NCI-H2196 treated with DMSO at 0.1 percent for 48 hours (cell line): ENCODE results near the gene ABLIM2.

Experiments
- DNase-seq: peaks from one replicate; lab custom pipeline; 2025; ENCODE audit not compliant: unreplicated experiment; lab: John Stamatoyannopoulos, UW

Gene ABLIM2

DNA sequence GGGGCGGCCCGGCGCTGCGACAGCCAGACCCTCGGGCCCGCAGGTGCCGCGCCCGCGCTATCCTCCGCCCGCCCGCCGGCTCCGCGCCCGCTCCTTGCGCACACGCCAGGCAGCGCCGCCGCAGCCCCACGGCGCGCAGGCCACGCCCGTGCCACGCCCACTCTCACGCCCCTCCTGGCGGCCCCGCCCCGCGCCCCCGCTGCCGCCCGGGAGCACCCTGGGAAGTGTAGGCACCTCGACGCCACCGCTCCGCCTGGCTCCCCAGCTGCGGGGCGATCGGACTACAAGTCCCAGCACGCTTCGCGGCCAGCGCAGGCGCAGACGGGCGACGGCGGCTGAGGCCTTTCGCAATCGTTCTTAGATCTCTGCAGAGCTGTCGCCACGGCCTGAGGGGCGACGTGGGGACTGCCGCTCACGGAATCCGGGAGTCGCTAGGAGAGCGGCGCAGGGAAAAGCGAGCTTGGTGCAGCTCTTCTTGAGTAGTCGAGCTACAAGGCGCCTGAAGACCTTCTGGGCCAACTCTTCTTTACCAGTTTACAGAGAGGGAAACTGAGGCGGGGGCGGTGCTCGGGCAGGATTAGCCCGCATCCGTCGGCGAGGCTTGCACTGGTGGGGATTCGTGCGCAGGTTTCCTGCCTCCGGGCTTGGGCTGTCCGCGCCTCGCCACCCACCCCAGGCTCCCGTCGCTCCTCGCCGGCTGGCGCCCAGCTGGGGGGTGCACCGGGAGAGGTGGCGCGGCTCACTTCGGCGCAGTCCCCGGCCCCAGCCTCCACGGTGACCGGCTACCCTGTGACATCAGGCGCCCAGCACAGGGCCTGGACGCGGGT is at the start of gene ABLIM2:
ABLIM2 (minus strand) TSS at position 104 of the 827 bp plus-strand sequence. CDS start 124 bp downstream, outside the sequence.
- peak; percentile 94 for DNase-seq

DNA sequence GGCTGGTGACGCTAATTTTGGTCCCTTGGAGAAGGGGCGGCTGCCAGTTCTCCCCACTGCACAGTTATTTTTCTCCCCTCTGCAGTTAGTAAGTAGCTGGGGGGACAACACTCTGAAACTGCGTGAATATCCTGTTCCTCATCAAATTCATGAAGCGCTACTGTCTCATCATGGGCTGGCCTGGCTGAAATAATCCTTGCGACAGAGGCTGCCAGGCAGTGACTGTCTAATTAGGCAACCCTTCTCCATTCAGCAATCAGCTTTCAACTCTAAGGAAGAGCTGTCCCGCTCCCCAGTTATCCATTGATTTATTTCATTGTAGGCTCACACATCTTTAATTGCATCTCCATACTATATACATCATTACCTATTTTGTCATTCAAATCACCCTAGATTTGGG is 48.7 kb upstream of the ABLIM2 start:
- DNase-seq: no peak

DNA sequence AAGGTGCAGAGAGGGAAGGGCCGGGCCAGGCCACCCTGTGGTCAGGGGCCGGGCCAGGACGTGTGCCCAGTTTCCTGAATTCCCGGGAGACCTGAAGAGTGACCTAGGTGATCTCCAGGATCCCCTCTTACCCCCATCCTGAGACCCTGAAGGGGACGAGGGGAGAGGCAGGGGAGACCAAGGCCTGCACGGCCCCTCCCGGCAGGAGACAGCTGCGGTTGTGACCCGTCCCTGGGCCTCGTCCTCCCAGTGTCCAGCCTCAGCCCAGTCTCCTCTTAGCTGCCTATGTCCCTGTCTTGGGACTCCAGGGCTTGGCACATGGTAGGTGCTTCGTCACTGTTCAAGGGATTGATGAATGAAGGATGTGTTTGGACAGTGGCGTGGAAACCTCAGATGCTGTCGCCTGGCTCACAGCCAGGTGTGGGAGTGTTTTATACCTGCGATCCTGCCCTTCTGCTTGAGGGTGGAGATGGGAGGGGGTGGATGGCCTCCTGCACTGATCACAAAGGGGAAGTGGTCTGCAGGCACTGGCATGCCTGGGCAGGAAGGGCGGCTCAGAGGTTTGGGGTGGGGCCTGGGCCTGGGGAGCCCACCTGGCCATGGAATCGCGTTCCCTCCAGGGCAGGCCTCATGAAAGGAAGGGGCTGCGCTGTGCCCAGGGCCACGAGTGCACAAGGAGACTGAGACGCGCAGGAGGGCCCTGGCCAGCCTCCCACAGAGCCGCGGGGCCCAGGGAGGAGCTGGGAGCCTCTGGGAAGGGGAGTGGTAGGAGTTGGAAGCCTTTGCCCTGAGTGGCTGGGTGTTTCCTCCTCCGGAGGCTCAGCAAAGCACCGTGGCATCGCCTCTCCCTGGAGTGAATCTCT is 47.4 kb upstream of the ABLIM2 start:
- peak; percentile 40 for DNase-seq

DNA sequence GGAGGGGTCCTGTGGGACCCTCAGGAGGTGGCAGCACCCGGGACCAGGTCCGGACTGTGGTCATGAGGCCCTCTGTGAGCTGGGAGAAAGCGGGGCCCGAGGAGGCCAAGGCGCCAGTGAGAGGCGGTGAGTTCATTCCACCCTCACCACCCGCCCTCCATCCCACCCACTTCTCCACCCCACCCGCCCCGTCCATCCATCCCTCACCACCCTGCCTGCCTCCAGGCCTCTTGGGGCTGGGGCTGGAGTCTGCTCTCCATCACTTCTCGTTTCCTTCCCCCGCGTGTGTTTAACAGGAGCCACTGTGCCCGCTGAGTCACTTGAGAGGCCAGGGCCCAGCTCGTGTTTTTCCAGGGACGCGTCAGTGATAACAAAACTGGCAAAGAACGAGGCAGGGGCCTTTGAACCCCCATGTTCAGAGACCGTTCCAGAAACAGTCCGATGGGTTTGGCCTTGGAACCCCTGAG is 46.7 kb upstream of the ABLIM2 start:
- DNase-seq: no peak

DNA sequence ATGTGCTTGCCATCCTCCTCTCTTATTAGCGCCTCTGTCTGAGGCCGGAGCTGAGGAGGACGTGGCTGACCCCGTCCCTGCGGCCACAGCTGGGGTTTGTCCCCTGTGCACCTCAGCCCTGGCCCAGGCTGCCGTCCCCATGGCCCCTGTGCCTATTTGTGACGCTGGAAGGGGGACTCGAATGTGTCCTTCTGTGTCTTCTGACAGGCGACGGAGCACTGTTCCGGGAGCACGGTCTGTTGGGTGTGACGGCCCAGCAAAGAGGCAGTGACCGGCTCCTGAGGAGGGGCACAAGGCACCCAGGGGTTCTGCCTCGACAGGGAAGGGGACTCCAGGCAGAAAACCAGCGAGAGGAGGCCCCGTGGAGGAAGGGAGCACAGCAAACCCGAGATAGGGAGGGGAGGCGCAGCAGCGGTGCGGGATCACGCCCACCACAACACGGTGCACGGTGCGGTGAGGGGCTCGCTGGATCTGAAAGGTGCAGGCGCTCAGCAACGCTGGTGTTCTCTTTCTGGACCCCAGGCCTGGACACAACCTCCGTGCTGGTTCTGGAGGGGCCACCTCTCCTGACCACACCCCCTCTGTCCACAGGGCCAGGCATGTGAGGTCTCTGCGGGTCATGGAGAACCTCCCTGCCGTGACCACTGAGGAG is 46.1 kb upstream of the ABLIM2 start:
- DNase-seq: no peak

DNA sequence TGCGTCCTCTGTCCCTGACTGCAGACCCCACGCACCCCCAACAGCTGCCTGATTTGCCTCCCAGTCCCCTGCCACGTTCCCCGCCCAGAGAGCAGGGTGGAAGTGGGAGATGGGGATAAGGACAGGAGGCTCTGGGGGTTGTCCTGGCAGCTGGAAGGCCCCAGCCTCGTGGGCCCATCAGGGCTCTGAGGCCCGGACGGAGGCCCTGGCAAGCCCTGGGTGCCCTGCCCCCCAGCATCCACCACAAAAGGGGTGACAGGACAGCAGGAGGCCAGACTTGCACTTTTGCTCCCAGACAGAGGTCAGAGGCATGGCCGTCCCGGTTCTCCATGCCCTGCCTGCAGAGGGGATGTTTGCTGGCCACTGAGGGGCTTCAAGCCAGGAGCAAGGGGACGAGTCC is 45.2 kb upstream of the ABLIM2 start:
- no peak for DNase-seq

DNA sequence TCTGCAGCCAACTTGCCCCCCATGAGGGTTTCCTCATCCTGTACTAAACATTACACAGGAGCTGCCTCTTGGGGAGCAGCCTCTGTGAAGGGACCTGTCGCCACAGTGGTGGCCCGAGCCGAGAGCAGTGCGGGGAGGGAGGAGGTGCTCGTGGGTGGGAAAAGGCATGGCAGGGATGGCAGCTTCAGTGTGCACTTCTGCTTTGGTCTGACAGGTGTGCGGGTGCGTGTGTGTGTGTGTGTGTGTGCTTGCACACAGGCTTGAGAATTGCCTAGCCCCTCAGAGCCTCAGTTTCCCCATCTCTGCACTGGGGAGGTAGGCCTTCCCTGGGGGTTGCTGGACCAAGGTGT is 44.4 kb upstream of the ABLIM2 start:
- DNase-seq: no peak

DNA sequence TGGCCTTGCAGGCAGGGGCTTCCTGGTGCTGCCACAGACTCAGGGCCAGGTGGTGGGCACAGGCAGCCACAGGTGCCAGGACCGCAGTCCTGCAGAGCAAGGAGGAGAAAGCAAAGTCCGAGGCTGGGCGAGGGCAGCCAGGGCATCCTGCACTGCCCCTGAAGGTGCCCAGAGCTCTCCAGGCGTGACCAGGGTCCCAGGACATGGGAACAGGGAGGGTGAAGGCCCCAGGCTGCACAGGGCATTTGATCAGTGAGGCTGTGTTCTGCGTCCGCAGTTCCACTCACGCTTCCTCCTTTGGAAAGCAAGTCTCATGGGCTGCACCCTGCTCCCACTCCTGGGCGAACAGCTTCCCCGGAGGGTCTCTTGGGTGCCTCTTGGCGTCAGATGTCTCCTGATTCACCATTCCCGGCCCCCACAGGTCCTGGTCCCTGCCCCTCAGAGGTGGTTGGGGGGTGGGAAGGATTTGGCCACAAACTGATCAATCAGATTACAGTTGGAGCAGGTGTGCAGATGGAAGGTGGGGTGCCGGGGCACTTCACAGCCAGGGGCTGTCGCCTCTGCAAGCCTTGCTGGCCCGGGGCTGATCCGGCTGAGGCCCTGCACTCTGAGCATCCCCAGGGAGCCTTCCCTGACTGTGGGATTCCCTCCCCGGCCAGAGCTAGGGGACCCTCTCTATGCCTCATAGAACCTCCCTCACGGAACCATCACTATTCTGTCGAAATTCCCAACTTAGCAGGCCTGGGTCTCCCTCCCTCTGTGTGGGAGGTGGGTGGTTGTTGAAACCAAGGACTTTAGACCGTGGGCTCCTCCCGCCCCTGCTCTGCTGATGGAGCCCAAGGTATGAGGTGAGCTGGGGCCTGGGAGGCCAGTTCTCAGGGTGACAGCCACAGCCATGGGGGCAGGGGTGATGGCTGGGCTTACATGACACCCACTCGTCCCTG is 43.8 kb upstream of the ABLIM2 start:
- no peak for DNase-seq

DNA sequence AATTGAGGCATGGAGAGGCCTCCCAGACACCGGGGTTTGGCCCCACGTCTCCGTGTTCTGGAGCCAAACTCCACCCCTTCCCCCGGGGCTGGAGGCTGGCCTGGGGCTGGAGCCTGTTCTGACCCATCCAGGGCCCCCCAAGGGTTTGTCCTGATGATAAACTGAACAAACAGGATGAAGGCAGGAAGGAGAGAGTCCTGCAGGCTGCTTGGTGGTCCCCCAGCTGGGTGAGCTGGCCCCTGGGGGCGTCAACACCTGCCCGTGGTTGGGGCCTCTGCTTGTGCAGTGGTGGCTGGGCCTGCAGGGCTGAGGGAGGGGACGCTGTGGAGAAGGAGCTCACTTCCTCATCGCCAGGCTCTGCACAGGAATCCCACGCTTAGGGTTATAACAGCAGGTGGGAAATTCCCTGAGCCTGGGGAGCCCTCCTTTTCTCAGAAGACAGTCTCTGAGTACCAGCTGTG is 42.7 kb upstream of the ABLIM2 start:
- DNase-seq: no peak

DNA sequence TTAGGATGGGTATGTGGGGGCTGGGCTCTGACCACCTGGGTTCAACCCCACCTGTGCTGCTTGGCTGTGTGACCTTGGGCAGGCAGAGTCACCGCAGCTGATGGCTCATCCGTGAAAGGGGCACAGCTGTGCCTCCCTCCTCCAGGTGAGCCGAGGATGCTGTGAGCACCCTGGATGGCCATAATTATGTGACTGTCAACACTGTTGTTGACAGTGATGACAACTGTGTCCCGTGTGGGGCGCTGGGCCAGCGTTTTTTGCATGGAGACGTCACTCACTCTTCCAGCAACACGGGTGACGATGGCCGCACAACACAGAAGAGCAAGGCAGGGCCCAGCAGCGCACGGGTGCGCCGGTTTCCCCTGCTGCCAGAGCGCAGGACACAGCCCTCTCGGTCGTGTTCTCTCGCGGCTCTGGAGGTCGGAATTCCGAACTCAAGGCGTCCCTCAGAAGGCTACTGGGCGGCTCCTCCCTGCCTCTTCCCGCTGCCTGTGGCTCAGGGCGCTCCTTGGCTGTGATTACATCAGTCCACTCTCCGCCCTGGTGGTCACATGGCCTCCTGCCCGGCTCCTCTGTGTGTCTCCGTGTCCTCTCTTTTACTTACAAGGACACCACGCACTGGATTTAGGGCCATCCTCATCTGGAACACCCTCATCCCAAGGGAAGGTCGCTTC is 41.8 kb upstream of the ABLIM2 start:
- no peak for DNase-seq

DNA sequence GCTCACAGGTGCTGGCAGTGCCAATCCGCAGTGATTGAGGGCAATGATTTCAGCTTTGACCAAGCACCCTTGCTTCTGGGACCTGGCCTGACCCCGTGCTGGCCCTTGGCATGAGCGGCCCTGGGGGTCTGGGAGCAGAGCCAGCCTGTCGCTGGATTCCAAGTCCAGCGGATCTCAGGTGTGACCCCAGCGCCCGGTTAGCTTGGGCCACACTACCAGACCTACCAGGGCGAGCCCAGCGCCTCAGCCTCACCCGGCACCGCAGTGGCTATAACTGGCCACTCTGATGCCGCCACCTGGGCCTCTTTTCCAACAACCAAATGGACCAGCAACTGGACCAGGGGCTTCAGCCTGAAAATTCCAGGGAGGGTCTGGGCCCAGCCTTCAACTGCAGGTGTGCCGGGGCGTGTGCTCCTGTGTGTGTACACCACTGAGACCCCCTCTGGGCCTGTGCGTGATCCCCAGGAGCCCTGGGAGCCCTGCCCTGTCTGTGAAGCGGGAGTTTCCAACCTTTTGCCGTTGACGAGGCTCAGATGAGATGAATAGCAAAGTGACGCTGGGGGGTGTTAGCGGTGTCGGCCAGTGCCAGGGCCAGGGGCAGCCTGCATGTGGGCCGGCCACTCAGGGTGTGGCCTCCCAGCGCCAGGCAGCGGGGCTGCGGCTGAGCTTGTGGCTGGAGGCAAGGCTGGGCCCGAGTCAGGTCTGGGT is 41.1 kb upstream of the ABLIM2 start:
- no peak for DNase-seq

DNA sequence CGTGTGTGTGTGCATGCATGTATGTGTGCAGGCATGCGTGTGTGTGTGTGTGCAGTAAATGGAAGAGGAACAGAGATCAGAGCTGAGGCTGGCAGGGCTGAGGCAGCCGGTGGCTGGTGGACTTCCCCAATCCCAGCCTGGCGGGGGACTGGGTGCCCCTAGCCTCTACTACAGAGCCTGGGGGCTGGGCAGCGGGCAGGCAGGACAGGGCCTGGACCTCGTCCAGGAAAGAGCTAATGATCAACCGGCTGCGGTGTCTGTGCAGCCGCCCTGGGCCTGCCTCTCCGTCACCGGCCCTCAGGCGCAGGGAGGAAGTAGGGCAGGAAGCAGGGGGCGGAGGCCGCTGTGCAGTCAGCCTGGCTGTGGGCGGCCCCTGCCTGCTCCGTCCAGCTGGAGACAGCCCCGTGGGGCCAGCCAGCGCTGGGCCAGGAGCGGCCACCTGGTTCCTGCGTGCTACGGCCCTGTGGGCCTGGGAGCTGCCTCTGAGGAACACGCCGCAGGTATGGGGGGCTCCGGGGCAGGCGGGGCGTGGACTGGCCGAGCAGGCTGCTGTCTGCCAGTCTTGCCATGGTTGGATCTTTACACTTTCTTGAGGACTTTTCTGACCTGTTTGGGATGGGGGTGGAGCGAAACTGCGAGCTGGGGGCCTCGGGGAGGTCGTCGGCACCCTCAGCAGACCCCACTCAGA is 40.4 kb upstream of the ABLIM2 start, which contains the start of gene SH3TC1:
SH3TC1 (plus strand) TSS at position 385 of the 688 bp plus-strand sequence. CDS start 5,905 bp downstream, outside the sequence.
- peak; percentile 68 for DNase-seq

DNA sequence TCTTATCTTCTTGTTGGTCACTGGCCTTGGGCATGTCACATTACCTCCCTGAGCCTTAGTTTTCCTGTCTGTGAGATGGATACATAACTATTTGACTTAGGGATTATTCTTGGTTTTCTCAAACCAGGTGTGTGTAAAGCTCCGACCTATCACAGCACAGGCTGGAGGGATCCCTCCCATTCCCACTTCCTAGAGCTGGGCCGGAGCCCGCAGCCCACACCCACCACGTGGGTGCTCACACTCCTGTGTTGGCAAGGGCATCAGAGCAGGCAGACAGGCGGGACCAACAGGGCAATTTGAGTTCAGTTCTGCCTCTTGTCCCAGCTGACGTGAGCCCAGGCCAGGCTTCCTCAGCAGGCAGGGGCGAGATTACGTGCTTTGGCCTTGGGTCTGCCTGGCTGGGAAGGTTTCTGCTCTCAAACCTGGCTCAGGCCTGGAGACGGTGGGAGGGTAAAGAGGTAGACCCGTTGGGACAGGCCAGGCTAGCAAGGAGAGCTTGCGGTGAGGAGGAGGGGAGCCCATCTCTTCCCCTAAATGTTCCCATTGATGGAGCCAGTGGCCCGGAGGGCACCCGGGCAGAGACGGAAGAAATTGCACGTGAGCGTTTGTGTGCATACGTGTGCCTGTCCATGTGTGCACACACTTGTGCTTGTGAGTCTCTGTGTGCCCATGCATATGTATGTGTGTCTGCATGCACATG is 39.7 kb upstream of the ABLIM2 start:
- no peak for DNase-seq

DNA sequence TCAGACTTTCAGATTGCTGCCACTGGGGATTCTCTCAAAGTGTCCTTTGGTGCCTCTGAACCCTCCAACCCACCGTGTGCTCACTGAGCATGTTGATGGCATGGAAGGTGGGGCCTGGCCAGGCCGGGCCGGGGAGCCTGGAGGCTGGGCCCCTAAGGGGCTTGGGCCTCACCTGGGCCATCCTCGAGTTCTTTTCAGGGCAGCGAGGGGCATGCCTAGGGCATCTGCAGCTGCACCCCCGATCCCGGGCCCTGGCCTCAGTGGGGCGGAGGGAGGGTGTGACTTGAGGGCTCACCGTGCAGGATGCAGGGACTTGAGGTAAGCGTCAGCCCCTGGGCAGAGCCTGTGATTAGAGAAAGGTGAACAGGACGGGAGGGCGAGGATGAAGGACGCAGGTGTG is 38.9 kb upstream of the ABLIM2 start:
- DNase-seq: no peak

DNA sequence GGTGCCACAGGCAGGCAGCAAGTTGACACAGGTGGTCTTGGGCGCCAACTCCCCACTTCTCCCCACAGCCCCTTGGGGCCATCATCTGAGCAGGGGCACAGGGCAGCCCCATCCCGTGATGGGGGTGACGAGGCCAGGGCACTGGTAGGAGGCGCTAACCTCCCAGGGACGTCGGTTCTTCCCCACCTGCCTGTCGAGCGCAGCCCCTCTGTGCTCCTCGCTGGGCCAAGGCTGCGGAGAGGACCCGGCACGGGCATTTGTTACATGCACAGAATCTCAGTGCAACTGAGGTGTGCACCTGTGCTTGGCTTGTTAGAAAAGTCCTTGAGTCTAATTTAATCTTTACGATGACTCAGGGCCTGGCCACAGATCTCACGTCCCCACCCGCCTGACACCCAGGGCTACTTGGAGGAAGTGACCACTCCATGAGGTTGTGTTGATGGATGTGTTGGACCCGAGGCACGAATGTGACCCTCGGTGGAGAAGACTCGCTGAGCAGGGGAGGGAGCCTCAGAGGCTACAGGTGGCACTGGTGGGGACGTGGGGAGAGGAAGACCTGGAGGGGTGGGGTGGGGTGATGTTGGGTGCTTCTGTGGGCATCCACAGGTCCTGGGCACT is 37.3 kb upstream of the ABLIM2 start:
- no peak for DNase-seq

DNA sequence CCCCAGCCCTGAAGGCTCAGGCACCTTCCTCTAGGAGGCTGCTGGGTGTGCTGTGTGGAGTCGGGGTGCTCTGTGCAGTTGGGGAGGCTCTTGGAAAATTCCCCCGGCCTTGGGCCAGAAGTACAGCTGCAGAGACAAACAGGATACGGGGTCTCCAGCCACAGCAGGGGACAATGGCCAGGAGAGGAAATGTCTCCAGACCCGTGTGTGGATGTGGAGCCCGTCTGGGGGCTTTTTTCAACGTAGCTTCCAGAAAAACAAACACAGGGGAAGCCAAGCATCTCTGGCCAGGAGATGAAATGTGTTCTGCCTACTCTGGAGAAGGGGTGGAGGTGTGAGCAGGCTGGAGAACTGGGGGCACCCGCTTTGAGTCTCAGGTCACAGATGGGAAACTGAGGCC is 36.8 kb upstream of the ABLIM2 start:
- no peak for DNase-seq
